ENCODE measurements around the gene KISS1R. TPM values are rescaled to one million over a fixed set of nuclear protein-coding genes. Genes with fewer than 3 reads are reported as not detected.

Gene KISS1R
- total RNA-seq, 4 donors from 2014 or later: 0.29 TPM; not detected in 3

- Histone ChIP-seq H3K36me3 (peaks cover 8% of the 10 kb centered on the region), H3K4me3 (no peak overlapping the region), H3K27me3 (no peaks in the 10 kb centered on the region), H3K27ac (no peak overlapping the region), H3K4me1 (peaks cover 48% of the 10 kb centered on the region), H3K9me3 (no peaks in the 10 kb centered on the region)
- 82% methylated on average over 25 of the region's 32 CpGs for WGBS
- TF ChIP-seq POLR2AphosphoS5 (IDR thresholded peaks at IDR 0.05) (no peak), EP300 (IDR thresholded peaks at IDR 0.05) (no peak), CTCF (IDR thresholded peaks at IDR 0.05) (no peak), POLR2A (IDR thresholded peaks at IDR 0.05) (no peak)
- DNase-seq (ENCODE audit: low spot score in 2 of 2): no peak
Observed at GRCh38 chr19:931860-932647, 14.9 kb downstream of the KISS1R start.

DNA sequence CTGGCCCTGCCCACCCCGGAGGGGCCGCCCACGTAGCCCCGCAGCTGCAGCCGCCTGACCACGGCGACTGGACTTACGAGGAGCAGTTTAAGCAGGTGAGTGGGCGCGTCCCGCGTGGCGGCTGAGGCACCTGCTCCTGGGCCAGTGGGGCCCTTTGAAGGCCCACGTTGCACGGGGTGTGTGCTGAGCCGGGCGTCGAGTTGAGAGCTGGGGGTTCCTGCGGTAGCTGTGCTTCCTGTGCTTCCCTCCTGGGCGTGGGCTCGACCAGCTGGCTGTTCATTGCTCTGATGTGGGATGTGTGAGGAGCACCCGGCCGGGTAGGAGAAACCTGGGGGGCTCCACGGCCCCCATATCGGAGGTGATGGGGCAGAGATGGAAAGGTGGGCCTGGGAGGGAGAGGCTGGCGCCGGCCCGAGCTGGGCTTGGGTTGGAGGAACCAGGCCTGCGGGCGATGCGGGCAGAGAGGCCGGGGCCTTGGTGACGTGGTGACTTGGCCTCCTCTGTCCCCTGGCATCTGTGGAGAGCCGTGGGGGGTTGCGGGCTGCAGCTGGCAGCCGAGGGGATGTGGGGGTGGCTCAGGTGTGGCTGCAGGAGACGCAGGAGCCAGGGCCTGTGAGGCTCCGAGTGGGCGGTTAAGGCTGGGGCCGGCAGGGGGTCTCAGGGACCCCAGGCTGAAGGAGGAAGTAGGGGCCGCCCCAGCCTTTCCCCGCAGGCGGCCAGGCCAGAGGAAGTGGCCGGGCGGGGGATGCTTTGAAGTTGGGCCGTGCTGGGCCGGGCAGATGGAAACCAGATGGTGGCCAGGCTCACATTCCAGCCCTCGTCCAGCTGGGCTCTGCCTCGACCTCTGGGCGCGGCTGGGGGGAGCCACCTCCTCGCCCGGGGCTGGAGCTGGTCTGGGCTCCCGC is 15.8 kb downstream of the KISS1R start:
- H3K4me3 ChIP-seq: no peak overlapping the region
- H3K36me3 ChIP-seq: peaks cover 8% of the 10 kb centered on the region
- no peaks in the 10 kb centered on the region for H3K9me3 ChIP-seq
- WGBS: 50% methylated on average over 20 of the region's 54 CpGs
- no peaks in the 10 kb centered on the region for H3K27me3 ChIP-seq
- H3K4me1 ChIP-seq: peaks cover 40% of the 10 kb centered on the region
- peak overlapping the region; percentile 7 for H3K27ac ChIP-seq
- peak in 1 of 3 donors; percentile 52 for TF ChIP-seq POLR2AphosphoS5 (IDR thresholded peaks at IDR 0.05)
- TF ChIP-seq CTCF (IDR thresholded peaks at IDR 0.05): no peak
- no peak for DNase-seq (ENCODE audit: low spot score in 2 of 2)

GRCh38 chr19:933553-933882 is 16.4 kb downstream of the KISS1R start:
- Histone ChIP-seq H3K4me1 (peaks cover 34% of the 10 kb centered on the region), H3K4me3 (no peak overlapping the region), H3K9me3 (no peaks in the 10 kb centered on the region), H3K36me3 (peaks cover 8% of the 10 kb centered on the region), H3K27ac (peak overlapping the region; percentile 7), H3K27me3 (no peaks in the 10 kb centered on the region)
- WGBS: 20% methylated on average over 1 of the region's 14 CpGs
- DNase-seq (ENCODE audit: low spot score in 2 of 2): no peak
- no peak for TF ChIP-seq EP300 (IDR thresholded peaks at IDR 0.05)
- no peak for TF ChIP-seq CTCF (IDR thresholded peaks at IDR 0.05)
- TF ChIP-seq POLR2A (IDR thresholded peaks at IDR 0.05): no peak
- TF ChIP-seq POLR2AphosphoS5 (IDR thresholded peaks at IDR 0.05): no peak

DNA sequence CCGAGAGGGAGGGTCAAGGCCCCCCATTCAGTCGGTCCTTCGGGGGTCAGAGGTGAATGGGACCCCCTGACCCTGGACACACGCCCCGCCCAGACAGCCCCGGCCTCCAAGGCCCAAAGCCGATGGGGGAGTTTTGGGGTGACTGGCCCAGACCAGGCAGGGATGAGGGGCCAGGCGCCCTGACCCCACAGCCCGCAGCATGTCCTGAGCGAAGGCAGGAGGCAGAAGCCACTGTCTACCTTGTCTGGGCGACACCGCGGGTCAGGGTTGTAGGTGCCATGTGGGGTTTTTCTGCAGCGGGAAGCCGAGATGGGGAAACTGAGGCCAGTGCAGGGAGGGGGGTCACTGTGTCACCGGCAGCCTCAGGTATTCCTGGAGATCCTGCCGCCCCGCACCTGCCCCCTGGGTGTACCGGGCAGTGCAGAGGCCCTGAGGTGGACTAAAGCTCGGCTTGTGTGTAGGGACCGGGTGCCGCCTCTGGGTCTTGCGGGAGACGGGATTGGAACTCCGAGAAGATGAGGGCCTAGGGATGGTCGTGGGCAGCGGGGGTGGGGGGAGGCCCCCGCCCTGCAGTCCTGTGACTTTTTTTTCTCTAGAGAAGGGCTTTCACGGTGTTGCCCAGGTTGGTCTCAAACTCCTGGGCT is 17.2 kb downstream of the KISS1R start:
- Histone ChIP-seq H3K4me1 (peaks cover 34% of the 10 kb centered on the region), H3K4me3 (no peak overlapping the region), H3K27me3 (no peaks in the 10 kb centered on the region), H3K9me3 (no peaks in the 10 kb centered on the region), H3K27ac (peak overlapping the region; percentile 5), H3K36me3 (peaks cover 4% of the 10 kb centered on the region)
- WGBS: 74% methylated on average over 23 of the region's 29 CpGs
- no peak for TF ChIP-seq POLR2AphosphoS5 (IDR thresholded peaks at IDR 0.05)
- no peak for TF ChIP-seq POLR2A (IDR thresholded peaks at IDR 0.05)
- TF ChIP-seq CTCF (IDR thresholded peaks at IDR 0.05): no peak
- no peak for TF ChIP-seq EP300 (IDR thresholded peaks at IDR 0.05)
- DNase-seq (ENCODE audit: low spot score in 2 of 2): no peak

All from suprapubic skin (tissue), 4 donors.